ENCODE data around the gene ASB7.

- no peak for TF ChIP-seq CTCF (conservative IDR thresholded peaks at IDR 0.05 in 1 of 2, IDR thresholded peaks at IDR 0.05 in 1 of 2; ENCODE audit: extremely low read depth in 1 of 2, insufficient read depth in 1 of 2, low read depth in 1 of 2, low read length in 2 of 2)
- TF ChIP-seq EZH2 (IDR thresholded peaks at IDR 0.05; ENCODE audit: borderline replicate concordance, low read length), result no peak
These were observed 10.8 kb downstream of the ASB7 start for GRCh38 chr15:100613208-100613607.
